ENCODE measurements around the gene TMEM175.
"Not testable (repeated sequence)": the region's sequence is repeated elsewhere in the genome, so short reads cannot be mapped to it uniquely, and the experiment has no call there.

Gene TMEM175

GRCh38 chr4:992297-993110 is 60.2 kb downstream of the TMEM175 start:
- DNase-seq = no peak

GRCh38 chr4:993111-994029 is 61.1 kb downstream of the TMEM175 start, which contains the start of gene SLC26A1:
TSS of gene SLC26A1 (minus strand) at chr4:993404. CDS start at chr4:991703, 1,701 bp downstream.
- DNase-seq = no peak

GRCh38 chr4:995311-996026 is 63.2 kb downstream of the TMEM175 start:
- DNase-seq = no peak

GRCh38 chr4:996030-996996 is 64.1 kb downstream of the TMEM175 start:
- no peak for DNase-seq

GRCh38 chr4:996997-997374 is 64.7 kb downstream of the TMEM175 start:
- no peak for DNase-seq

GRCh38 chr4:997375-998071 is 65.3 kb downstream of the TMEM175 start:
- DNase-seq = no peak

GRCh38 chr4:998096-998691 is 65.9 kb downstream of the TMEM175 start:
- no peak for DNase-seq

- DNase-seq = not testable (repeated sequence)
Observed at GRCh38 chr4:999240-999863, 67.1 kb downstream of the TMEM175 start.

- DNase-seq = no peak
Observed at GRCh38 chr4:999882-1000425, 67.7 kb downstream of the TMEM175 start.

GRCh38 chr4:1000686-1001260 is 68.5 kb downstream of the TMEM175 start:
- no peak for DNase-seq

GRCh38 chr4:1001561-1002130 is 69.4 kb downstream of the TMEM175 start:
- DNase-seq = no peak

- no peak for DNase-seq
Observed at GRCh38 chr4:1002131-1002630, 69.9 kb downstream of the TMEM175 start.

GRCh38 chr4:1002631-1003251 is 70.5 kb downstream of the TMEM175 start:
- DNase-seq = no peak

- no peak for DNase-seq
Observed at GRCh38 chr4:1003271-1004070, 71.2 kb downstream of the TMEM175 start.

- no peak for DNase-seq
Observed at GRCh38 chr4:1004071-1004418, 71.8 kb downstream of the TMEM175 start.

- DNase-seq = no peak
Observed at GRCh38 chr4:1004557-1005485, 72.6 kb downstream of the TMEM175 start.

- no peak for DNase-seq
Observed at GRCh38 chr4:1006856-1007255, 74.6 kb downstream of the TMEM175 start.
